H9 (cell line): ENCODE results near the gene BRD7. TPM values are rescaled to one million over a fixed set of nuclear protein-coding genes. Genes with fewer than 3 reads are reported as not detected.

Experiments
- DNase-seq: peaks from one replicate; pipeline ENCODE4 v3.0.0-alpha.2; 2017
- H2AFZ ChIP-seq: one replicate; pipeline ENCODE4 v1.6.1; 2013; ENCODE audit warnings: mild to moderate bottlenecking, low read length, control low read depth, moderate library complexity
- H2AK5ac ChIP-seq: 2 replicates; pipeline ENCODE4 v1.6.1; 2013; ENCODE audit warnings: low read length, control low read depth, mixed read lengths; ENCODE audit not compliant: insufficient read length
- H2BK120ac ChIP-seq: one replicate; pipeline ENCODE4 v1.6.1; 2013; ENCODE audit warnings: low read depth, mild to moderate bottlenecking, low read length, control low read depth, inconsistent platforms; ENCODE audit not compliant: poor library complexity, severe bottlenecking
- H2BK12ac ChIP-seq: 2 replicates; pipeline ENCODE4 v1.6.1; 2013; ENCODE audit warnings: low read length, control low read depth, mixed read lengths, low read depth; ENCODE audit not compliant: insufficient read length
- H2BK15ac ChIP-seq: 2 replicates; pipeline ENCODE4 v1.6.1; 2013; ENCODE audit warnings: low read depth, low read length, control low read depth
- H2BK20ac ChIP-seq: one replicate; pipeline ENCODE4 v1.6.1; 2013; ENCODE audit warnings: low read depth, mild to moderate bottlenecking, low read length, control low read depth, inconsistent platforms; ENCODE audit not compliant: poor library complexity, severe bottlenecking
- H2BK5ac ChIP-seq: 2 replicates; pipeline ENCODE4 v1.6.1; 2013; ENCODE audit warnings: low read length, control low read depth, mixed read lengths; ENCODE audit not compliant: insufficient read length
- H3K14ac ChIP-seq: 2 replicates; pipeline ENCODE4 v1.6.1; 2013; ENCODE audit warnings: low read length, control low read depth; ENCODE audit not compliant: insufficient read depth
- H3K18ac ChIP-seq: 2 replicates; pipeline ENCODE4 v1.6.1; 2013; ENCODE audit warnings: low read depth, mild to moderate bottlenecking, mixed read lengths, low read length, control low read depth; ENCODE audit not compliant: insufficient read length
- H3K23ac ChIP-seq: 2 replicates; pipeline ENCODE4 v1.6.1; 2013; ENCODE audit warnings: low read length, control low read depth, mixed read lengths, low read depth; ENCODE audit not compliant: insufficient read length
- H3K23me2 ChIP-seq: 2 replicates; pipeline ENCODE4 v1.6.1; 2013; ENCODE audit warnings: low read depth, mild to moderate bottlenecking, mixed read lengths, low read length, control low read depth; ENCODE audit not compliant: insufficient read length, poor library complexity, severe bottlenecking
- H3K27ac ChIP-seq: 2 replicates; pipeline ENCODE4 v1.5.1; 2013; ENCODE audit warnings: low read length, control low read depth, mixed read lengths, low read depth; ENCODE audit not compliant: insufficient read length
- H3K27me3 ChIP-seq: 2 replicates; pipeline ENCODE4 v1.6.1; 2013; ENCODE audit warnings: low read length, control low read depth, inconsistent platforms; ENCODE audit not compliant: insufficient read depth
- H3K4ac ChIP-seq: 2 replicates; pipeline ENCODE4 v1.6.1; 2013; ENCODE audit warnings: low read depth, mild to moderate bottlenecking, control low read depth, inconsistent platforms, low read length, moderate library complexity
- H3K4me1 ChIP-seq: 2 replicates; pipeline ENCODE4 v1.6.1; 2013; ENCODE audit warnings: low read length, control low read depth, inconsistent platforms; ENCODE audit not compliant: insufficient read depth
- H3K4me2 ChIP-seq: 2 replicates; pipeline ENCODE4 v1.6.1; 2013; ENCODE audit warnings: low read length, control low read depth, mixed read lengths; ENCODE audit not compliant: insufficient read length, insufficient read depth
- H3K56ac ChIP-seq: 2 replicates; pipeline ENCODE4 v1.6.1; 2013; ENCODE audit warnings: low read depth, mild to moderate bottlenecking, mixed read lengths, low read length, control low read depth; ENCODE audit not compliant: insufficient read length
- H3K79me1 ChIP-seq: 2 replicates; pipeline ENCODE4 v1.6.1; 2013; ENCODE audit warnings: low read depth, mild to moderate bottlenecking, moderate library complexity, low read length, control low read depth, inconsistent platforms; ENCODE audit not compliant: insufficient read depth, poor library complexity, severe bottlenecking
- H3K79me2 ChIP-seq: 2 replicates; pipeline ENCODE4 v1.6.1; 2013; ENCODE audit warnings: low read length, control low read depth, inconsistent platforms; ENCODE audit not compliant: insufficient read depth
- H3K9ac ChIP-seq: 2 replicates; pipeline ENCODE4 v1.6.1; 2013; ENCODE audit warnings: low read length, control low read depth, mixed read lengths; ENCODE audit not compliant: insufficient read length; ENCODE audit errors: extremely low read depth
- H3K9me3 ChIP-seq: one replicate; pipeline ENCODE4 v1.6.1; 2013; ENCODE audit warnings: low read depth, low read length, inconsistent platforms; ENCODE audit not compliant: control insufficient read depth
- H3T11ph ChIP-seq: one replicate; pipeline ENCODE4 v1.6.1; 2013; ENCODE audit warnings: mild to moderate bottlenecking, low read length, control low read depth, inconsistent platforms
- H4K20me1 ChIP-seq: one replicate; pipeline ENCODE4 v1.6.1; 2013; ENCODE audit not compliant: control insufficient read depth, insufficient read length, insufficient read depth
- H4K5ac ChIP-seq: 2 replicates; pipeline ENCODE4 v1.6.1; 2013; ENCODE audit warnings: low read depth, mild to moderate bottlenecking, mixed read lengths, low read length, control low read depth; ENCODE audit not compliant: insufficient read length
- H4K8ac ChIP-seq: replicated peaks from 2 replicates; pipeline ENCODE4 v1.6.1; 2013; ENCODE audit warnings: low read length, control low read depth, mixed read lengths, low read depth; ENCODE audit not compliant: insufficient read length
- H4K91ac ChIP-seq: 2 replicates; pipeline ENCODE4 v1.6.1; 2013; ENCODE audit warnings: low read depth, mild to moderate bottlenecking, moderate library complexity, mixed read lengths, low read length, control low read depth; ENCODE audit not compliant: insufficient read length
- H3K27ac Mint-ChIP-seq, 3 experiments: 2 replicates in 2 of 3; 3 replicates in 1 of 3; pipeline ENCODE4 v1.8.0; 2020 to 2021; ENCODE audit warnings: mixed read lengths in 3 of 3, mild to moderate bottlenecking in 1 of 3, moderate library complexity in 1 of 3
- H3K27me3 Mint-ChIP-seq: 2 replicates; pipeline ENCODE4 v1.8.0; 2021; ENCODE audit warnings: low read depth, mild to moderate bottlenecking, moderate library complexity, mixed read lengths
- H3K36me3 Mint-ChIP-seq, 3 experiments: 2 replicates in 2 of 3; 3 replicates in 1 of 3; pipeline ENCODE4 v1.8.0; 2020 to 2021; ENCODE audit warnings: low read depth in 3 of 3, mixed read lengths in 3 of 3; ENCODE audit not compliant: insufficient read depth in 1 of 3
- H3K4me1 Mint-ChIP-seq, 2 experiments: 2 replicates each; pipeline ENCODE4 v1.8.0; 2020; ENCODE audit warnings: mixed read lengths in 2 of 2
- H3K4me3 Mint-ChIP-seq, 2 experiments: 2 replicates in 1 of 2; 3 replicates in 1 of 2; pipeline ENCODE4 v1.8.0; 2020 to 2021; ENCODE audit warnings: mild to moderate bottlenecking in 2 of 2, mixed read lengths in 2 of 2, moderate library complexity in 1 of 2
- H3K9me3 Mint-ChIP-seq, 2 experiments: 2 replicates in 1 of 2; 3 replicates in 1 of 2; pipeline ENCODE4 v1.8.0; 2020; ENCODE audit warnings: mild to moderate bottlenecking in 2 of 2, mixed read lengths in 2 of 2, moderate library complexity in 1 of 2
- WGBS: extraction: QIAGEN DNeasy Blood & Tissue Kit; methylation state at CpG from one replicate; pipeline ENCODE4 v1.1.7; 2013; ENCODE audit warnings: missing lambda C conversion rate, low lambda C conversion rate, mixed read lengths; ENCODE audit not compliant: insufficient read length; ENCODE audit errors: extremely low coverage; 5-methylcytosine and 5-hydroxymethylcytosine counted together
- total RNA-seq: library from RNA; stranded (reverse); gene quantifications from 2 replicates; pipeline ENCODE4 v1.2.1, GENCODE V29; 2021
- TF ChIP-seq, protein P1 (sequence below): fragments of 200-600 bp; sonication (generic); conservative IDR thresholded peaks from 3 replicates; pipeline ENCODE4 v1.8.0; 2021; ENCODE audit warnings: antibody characterized with exemption, mild to moderate bottlenecking

The BRD7 gene
- total RNA-seq, 1 experiment from 2014 or later = 112 TPM

DNA sequence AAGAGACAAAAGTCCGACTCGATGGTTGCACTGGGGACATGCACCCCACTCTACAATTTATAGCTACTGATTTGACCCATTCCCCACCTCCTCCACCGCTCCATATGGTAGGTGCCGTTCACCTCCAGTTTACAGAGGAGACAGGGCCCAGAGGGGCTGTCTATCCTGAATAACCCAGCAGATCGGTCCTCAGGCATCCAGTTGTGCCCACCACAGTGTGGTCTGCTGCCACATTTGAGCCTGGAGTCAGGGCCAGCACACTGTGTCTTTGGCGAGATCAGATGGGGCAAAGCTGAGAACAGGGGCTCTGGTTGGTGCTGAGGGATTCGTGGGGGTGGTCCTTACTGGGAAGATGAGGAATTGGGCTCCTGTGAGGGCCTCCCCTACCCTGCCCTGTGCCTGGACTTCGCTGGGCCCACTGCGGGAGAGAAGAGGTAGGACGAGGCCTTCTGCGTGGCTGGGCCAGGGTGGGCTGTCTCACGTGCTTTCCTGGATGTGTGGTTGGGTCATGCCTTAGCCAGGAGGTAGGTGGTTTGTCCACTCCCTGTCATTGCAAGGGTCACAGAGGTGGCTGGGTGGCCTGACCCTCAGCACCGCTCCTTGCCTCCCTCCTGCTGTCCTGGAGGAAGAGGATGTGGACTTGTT is 99.6 kb downstream of the BRD7 start:
- Histone ChIP-seq H3K9ac (no peak overlapping the region), H2BK120ac (no peak overlapping the region), H3K27ac (no peak overlapping the region), H2BK5ac (no peak overlapping the region), H2AK5ac (no peak overlapping the region), H4K8ac (no peak overlapping the region), H3K23ac (no peak overlapping the region), H3K9me3 (no peaks in the 10 kb centered on the region), H3K79me1 (no peaks in the 10 kb centered on the region), H3K18ac (no peak overlapping the region), H3K4me2 (no peak overlapping the region), H2AFZ (no peak overlapping the region), H3K4ac (no peak overlapping the region), H3K79me2 (no peaks in the 10 kb centered on the region), H3K23me2 (no peaks in the 10 kb centered on the region), H4K91ac (no peak overlapping the region), H3K4me1 (peaks cover 2% of the 10 kb centered on the region; the same call in 1 of the 2 replicates), H4K5ac (no peak overlapping the region), H2BK12ac (no peak overlapping the region), H3T11ph (no peak overlapping the region), H2BK15ac (no peak overlapping the region), H3K56ac (no peak overlapping the region), H3K27me3 (no peaks in the 10 kb centered on the region), H4K20me1 (no peaks in the 10 kb centered on the region), H2BK20ac (no peak overlapping the region), H3K14ac (no peak overlapping the region; the same call in 1 of the 2 replicates)
- Mint-ChIP-seq H3K27ac (peak overlapping the region in 2 of 3 experiments; percentile 25 to 88; a peak in 2 of 7 replicates), H3K36me3 (no peaks in the 10 kb centered on the region), H3K9me3 (peaks cover 0 to 2% of the 10 kb centered on the region in 2 experiments; a peak in 2 of 5 replicates), H3K4me1 (peaks cover 6 to 28% of the 10 kb centered on the region in 2 experiments; a peak in 3 of 4 replicates), H3K4me3 (no peak overlapping the region), H3K27me3 (no peaks in the 10 kb centered on the region)
- TF ChIP-seq, protein P1, sequence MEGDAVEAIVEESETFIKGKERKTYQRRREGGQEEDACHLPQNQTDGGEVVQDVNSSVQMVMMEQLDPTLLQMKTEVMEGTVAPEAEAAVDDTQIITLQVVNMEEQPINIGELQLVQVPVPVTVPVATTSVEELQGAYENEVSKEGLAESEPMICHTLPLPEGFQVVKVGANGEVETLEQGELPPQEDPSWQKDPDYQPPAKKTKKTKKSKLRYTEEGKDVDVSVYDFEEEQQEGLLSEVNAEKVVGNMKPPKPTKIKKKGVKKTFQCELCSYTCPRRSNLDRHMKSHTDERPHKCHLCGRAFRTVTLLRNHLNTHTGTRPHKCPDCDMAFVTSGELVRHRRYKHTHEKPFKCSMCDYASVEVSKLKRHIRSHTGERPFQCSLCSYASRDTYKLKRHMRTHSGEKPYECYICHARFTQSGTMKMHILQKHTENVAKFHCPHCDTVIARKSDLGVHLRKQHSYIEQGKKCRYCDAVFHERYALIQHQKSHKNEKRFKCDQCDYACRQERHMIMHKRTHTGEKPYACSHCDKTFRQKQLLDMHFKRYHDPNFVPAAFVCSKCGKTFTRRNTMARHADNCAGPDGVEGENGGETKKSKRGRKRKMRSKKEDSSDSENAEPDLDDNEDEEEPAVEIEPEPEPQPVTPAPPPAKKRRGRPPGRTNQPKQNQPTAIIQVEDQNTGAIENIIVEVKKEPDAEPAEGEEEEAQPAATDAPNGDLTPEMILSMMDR = no peak
- no CpG with 5 or more reads among the region's 13 CpGs for WGBS
- DNase-seq = peak; percentile 24
